Panc1 (cell line): ENCODE data around the gene CADM1. TPM values are rescaled to one million over a fixed set of nuclear protein-coding genes. Genes with fewer than 3 reads are reported as not detected.

ENCODE experiments used
- ATAC-seq: fragments of 200-7000 bp; cut with Tn5 transposase; 2 replicates; pipeline ENCODE4 v1.9.1; 2020; ENCODE audit warnings: mild to moderate bottlenecking, moderate library complexity
- BruUV-seq: library from RNA; stranded (reverse); fragments of 400-500 nt; replicated peaks from 2 replicates; lab custom pipeline; 2021; lab: Mats Ljungman, UMichigan
- CTCF ChIA-PET: fragments of 300-600 bp; sonication (Branson Sonifier 250); formaldehyde crosslinking; loops from one replicate; lab custom pipeline; 2022; ENCODE audit warnings: antibody characterized with exemption; lab: Charles Lee
- POLR2A ChIA-PET: fragments of 300-600 bp; sonication (Branson Sonifier 250); formaldehyde crosslinking; loops from one replicate; lab custom pipeline; 2022; ENCODE audit warnings: antibody characterized with exemption; lab: Charles Lee
- DNase-seq: peaks from one replicate; pipeline ENCODE4 v3.0.0-alpha.2; 2010; ENCODE audit warnings: low read depth, low spot score
- H3K27ac ChIP-seq: 2 replicates; pipeline ENCODE4 v1.5.1; 2011; ENCODE audit warnings: mild to moderate bottlenecking, low read length, inconsistent platforms
- H3K27me3 ChIP-seq: fragments of 200-500 bp; sonication (Bioruptor generic); 2 replicates; pipeline ENCODE4 v1.6.0; 2014; ENCODE audit warnings: low read length, inconsistent platforms; ENCODE audit not compliant: control insufficient read depth, insufficient read depth
- H3K36me3 ChIP-seq: fragments of 200-500 bp; sonication (Bioruptor generic); 2 replicates; pipeline ENCODE4 v1.5.1; 2014; ENCODE audit warnings: inconsistent platforms, mild to moderate bottlenecking, low read length, moderate library complexity; ENCODE audit not compliant: control insufficient read depth, insufficient read depth
- H3K4me1 ChIP-seq: 2 replicates; pipeline ENCODE4 v1.5.1; 2011; ENCODE audit warnings: inconsistent platforms, mild to moderate bottlenecking, low read length, moderate library complexity; ENCODE audit not compliant: control insufficient read depth, insufficient read depth
- H3K4me3 ChIP-seq, 2 experiments: 2 replicates each; pipeline ENCODE4 v1.5.1; 2011 to 2012; ENCODE audit warnings: low read depth in 2 of 2, low read length in 2 of 2, mild to moderate bottlenecking in 2 of 2, inconsistent platforms in 1 of 2, moderate library complexity in 1 of 2
- H3K9me3 ChIP-seq: fragments of 200-500 bp; sonication (Bioruptor generic); 2 replicates; pipeline ENCODE4 v1.5.1; 2014; ENCODE audit warnings: low read depth, mild to moderate bottlenecking, inconsistent platforms, low read length, moderate library complexity; ENCODE audit not compliant: control insufficient read depth, insufficient read depth
- CTCF ChIP-seq: fragments of 450-650 bp; IDR thresholded peaks from 2 replicates; pipeline ENCODE4 v1.5.1; 2017; ENCODE audit warnings: mild to moderate bottlenecking
- POLR2AphosphoS5 ChIP-seq: IDR thresholded peaks from 2 replicates; pipeline ENCODE4 v1.6.1; 2012; ENCODE audit warnings: mild to moderate bottlenecking, low read depth, low read length, moderate library complexity
- REST ChIP-seq, 2 experiments: IDR thresholded peaks; 2 replicates each; pipeline ENCODE4 v1.6.1; 2011 to 2012; ENCODE audit warnings: low read depth in 2 of 2, control low read depth in 1 of 2, low read length in 1 of 2, mild to moderate bottlenecking in 1 of 2, moderate library complexity in 1 of 2; ENCODE audit not compliant: insufficient read depth in 1 of 2
- SIN3A ChIP-seq: IDR thresholded peaks from 2 replicates; pipeline ENCODE4 v1.6.1; 2012; ENCODE audit warnings: low read depth, mild to moderate bottlenecking, low read length, moderate library complexity, borderline replicate concordance; ENCODE audit not compliant: insufficient read depth
- TCF7L2 ChIP-seq: IDR thresholded peaks from 2 replicates; pipeline ENCODE4 v1.6.1; 2011; ENCODE audit warnings: mild to moderate bottlenecking, low read depth, low read length, inconsistent platforms
- in situ Hi-C: cut with HindIII; loops from 2 replicates; pipeline ENCODE4 v1.10.0; 2016; ENCODE audit warnings: low sequenced_read_pairs, low pct_unique_long_range_greater_than_20kb
- intact Hi-C: fragments of 100-400 bp; cut with micrococcal nuclease; formaldehyde crosslinking; loops from one replicate; pipeline ENCODE4 v1.10.0; 2022; ENCODE audit not compliant: unreplicated experiment
- total RNA-seq: library from RNA; stranded (reverse); gene quantifications from one replicate; pipeline ENCODE4 v1.2.1, GENCODE V29; 2021; ENCODE audit not compliant: unreplicated experiment

CADM1 gene
- total RNA-seq, 1 experiment from 2014 or later = 3.9 TPM

- Histone ChIP-seq H3K27ac (no peak overlapping the region), H3K27me3 (no peaks in the 10 kb centered on the region), H3K4me1 (no peaks in the 10 kb centered on the region), H3K4me3 (no peak overlapping the region), H3K36me3 (no peaks in the 10 kb centered on the region), H3K9me3 (no peaks in the 10 kb centered on the region)
- no TSS peak for BruUV-seq
- CTCF ChIA-PET = no interaction called here
- in situ Hi-C loops = no loop called here
- intact Hi-C loops = no loop called here
- TF ChIP-seq SIN3A (no peak), POLR2AphosphoS5 (no peak), REST (IDR thresholded peaks at IDR 0.05; ENCODE audit: insufficient read depth in 1 of 2, low read depth in 2 of 2, low read length in 1 of 2) (no peak), TCF7L2 (no peak), CTCF (no peak)
- POLR2A ChIA-PET = no interaction called here
- DNase-seq (no peak), ATAC-seq (no peak)
These were observed 318.3 kb downstream of the CADM1 start for GRCh38 chr11:115185931-115186330.

- no peak for TF ChIP-seq TCF7L2
- no peak for TF ChIP-seq POLR2AphosphoS5
- TF ChIP-seq SIN3A = no peak
- TF ChIP-seq CTCF = no peak
- TF ChIP-seq REST (IDR thresholded peaks at IDR 0.05; ENCODE audit: insufficient read depth in 1 of 2, low read depth in 2 of 2, low read length in 1 of 2) = no peak
- CTCF ChIA-PET = no interaction called here
- no peak for ATAC-seq
- H3K27me3 ChIP-seq = no peaks in the 10 kb centered on the region
- no peaks in the 10 kb centered on the region for H3K4me1 ChIP-seq
- no peak for DNase-seq
- no peak overlapping the region for H3K4me3 ChIP-seq
- POLR2A ChIA-PET = no interaction called here
- H3K9me3 ChIP-seq = no peaks in the 10 kb centered on the region
- no peak overlapping the region for H3K27ac ChIP-seq
- intact Hi-C loops = no loop called here
- in situ Hi-C loops = no loop called here
- no peaks in the 10 kb centered on the region for H3K36me3 ChIP-seq
- BruUV-seq = no TSS peak
These were observed 318.7 kb downstream of the CADM1 start for GRCh38 chr11:115185507-115185906.
